Endothelial cell (in vitro differentiated cells): ENCODE results near the gene DACH1. TPM values are rescaled to one million over a fixed set of nuclear protein-coding genes. Genes with fewer than 3 reads are reported as not detected.
A peak's percentile ranks its signal among the peaks of the same experiment; 100 is the strongest.

Source experiments
- DNase-seq: peaks from one replicate; pipeline ENCODE4 v3.0.0; 2021; ENCODE audit warnings: low spot score
- H3K27ac Mint-ChIP-seq: one replicate; pipeline ENCODE4 v1.8.0; 2021; ENCODE audit warnings: mixed read lengths, inconsistent platforms; ENCODE audit not compliant: unreplicated experiment
- H3K27me3 Mint-ChIP-seq: one replicate; pipeline ENCODE4 v1.8.0; 2021; ENCODE audit warnings: mild to moderate bottlenecking, moderate library complexity, mixed read lengths, inconsistent platforms; ENCODE audit not compliant: unreplicated experiment
- H3K36me3 Mint-ChIP-seq: one replicate; pipeline ENCODE4 v1.8.0; 2021; ENCODE audit warnings: mild to moderate bottlenecking, low read depth, mixed read lengths, inconsistent platforms; ENCODE audit not compliant: unreplicated experiment
- H3K4me1 Mint-ChIP-seq: one replicate; pipeline ENCODE4 v1.8.0; 2021; ENCODE audit warnings: mild to moderate bottlenecking, mixed read lengths, inconsistent platforms; ENCODE audit not compliant: unreplicated experiment
- H3K4me3 Mint-ChIP-seq: one replicate; pipeline ENCODE4 v1.8.0; 2021; ENCODE audit warnings: mild to moderate bottlenecking, mixed read lengths, inconsistent platforms; ENCODE audit not compliant: unreplicated experiment
- H3K9me3 Mint-ChIP-seq: one replicate; pipeline ENCODE4 v1.8.0; 2021; ENCODE audit warnings: mixed read lengths, inconsistent platforms; ENCODE audit not compliant: unreplicated experiment
- total RNA-seq: library from RNA; stranded (reverse); fragmentation: NEBNext Ultra II Directional; extraction: Animal tissue kit (Norgen Biotek cat#: 25700); gene quantifications from one replicate; pipeline ENCODE4 v1.2.1, GENCODE V29; 2021; ENCODE audit not compliant: unreplicated experiment
- TF ChIP-seq, protein P1 (sequence below): fragments of 200-600 bp; sonication (generic); IDR thresholded peaks from one replicate; pipeline ENCODE4 v1.5.0; 2021; ENCODE audit warnings: antibody characterized with exemption; ENCODE audit not compliant: unreplicated experiment

Gene DACH1
- total RNA-seq, 1 donor from 2014 or later, result 36.4 TPM

GRCh38 chr13:71814806-71815360 lies 52.1 kb downstream of the DACH1 start:
- Mint-ChIP-seq H3K27ac (no peak overlapping the region), H3K9me3 (no peaks in the 10 kb centered on the region), H3K4me3 (no peak overlapping the region), H3K36me3 (no peaks in the 10 kb centered on the region), H3K4me1 (peaks cover 14% of the 10 kb centered on the region), H3K27me3 (no peaks in the 10 kb centered on the region)
- DNase-seq, result no peak
- TF ChIP-seq, protein P1, sequence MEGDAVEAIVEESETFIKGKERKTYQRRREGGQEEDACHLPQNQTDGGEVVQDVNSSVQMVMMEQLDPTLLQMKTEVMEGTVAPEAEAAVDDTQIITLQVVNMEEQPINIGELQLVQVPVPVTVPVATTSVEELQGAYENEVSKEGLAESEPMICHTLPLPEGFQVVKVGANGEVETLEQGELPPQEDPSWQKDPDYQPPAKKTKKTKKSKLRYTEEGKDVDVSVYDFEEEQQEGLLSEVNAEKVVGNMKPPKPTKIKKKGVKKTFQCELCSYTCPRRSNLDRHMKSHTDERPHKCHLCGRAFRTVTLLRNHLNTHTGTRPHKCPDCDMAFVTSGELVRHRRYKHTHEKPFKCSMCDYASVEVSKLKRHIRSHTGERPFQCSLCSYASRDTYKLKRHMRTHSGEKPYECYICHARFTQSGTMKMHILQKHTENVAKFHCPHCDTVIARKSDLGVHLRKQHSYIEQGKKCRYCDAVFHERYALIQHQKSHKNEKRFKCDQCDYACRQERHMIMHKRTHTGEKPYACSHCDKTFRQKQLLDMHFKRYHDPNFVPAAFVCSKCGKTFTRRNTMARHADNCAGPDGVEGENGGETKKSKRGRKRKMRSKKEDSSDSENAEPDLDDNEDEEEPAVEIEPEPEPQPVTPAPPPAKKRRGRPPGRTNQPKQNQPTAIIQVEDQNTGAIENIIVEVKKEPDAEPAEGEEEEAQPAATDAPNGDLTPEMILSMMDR, result no peak

GRCh38 chr13:71813187-71813586 lies 53.8 kb downstream of the DACH1 start:
- Mint-ChIP-seq H3K9me3 (no peaks in the 10 kb centered on the region), H3K4me3 (no peak overlapping the region), H3K27ac (no peak overlapping the region), H3K4me1 (peaks cover 2% of the 10 kb centered on the region), H3K27me3 (no peaks in the 10 kb centered on the region), H3K36me3 (no peaks in the 10 kb centered on the region)
- TF ChIP-seq, protein P1, result no peak
- no peak for DNase-seq

DNA sequence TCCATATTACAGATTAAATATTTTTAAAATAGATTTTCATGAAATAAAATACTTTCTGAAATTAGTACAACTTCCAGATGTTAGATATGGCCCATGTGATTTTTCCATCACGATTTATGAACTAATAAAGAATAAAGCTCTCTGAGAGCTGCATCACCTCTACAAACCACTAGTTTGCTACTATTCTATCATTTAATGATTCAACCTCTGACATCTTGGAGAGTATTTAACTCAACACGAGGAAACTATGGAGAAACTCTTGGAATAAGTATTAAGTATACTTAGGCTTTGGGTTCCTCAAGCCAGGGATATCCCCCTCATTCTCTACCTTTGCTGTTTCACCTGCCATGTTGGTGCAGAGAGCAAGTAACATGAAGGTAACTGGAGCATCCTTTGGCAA lies 55.7 kb downstream of the DACH1 start:
- H3K9me3 Mint-ChIP-seq, result no peaks in the 10 kb centered on the region
- H3K4me1 Mint-ChIP-seq, result peaks cover 2% of the 10 kb centered on the region
- no peaks in the 10 kb centered on the region for H3K36me3 Mint-ChIP-seq
- no peaks in the 10 kb centered on the region for H3K27me3 Mint-ChIP-seq
- no peak overlapping the region for H3K4me3 Mint-ChIP-seq
- H3K27ac Mint-ChIP-seq, result no peak overlapping the region
- no peak for DNase-seq
- TF ChIP-seq, protein P1, result peak; percentile 24

- no peak overlapping the region for H3K27ac Mint-ChIP-seq
- no peaks in the 10 kb centered on the region for H3K27me3 Mint-ChIP-seq
- no peaks in the 10 kb centered on the region for H3K4me1 Mint-ChIP-seq
- no peak for DNase-seq
- no peaks in the 10 kb centered on the region for H3K9me3 Mint-ChIP-seq
- no peaks in the 10 kb centered on the region for H3K36me3 Mint-ChIP-seq
- TF ChIP-seq, protein P1, result no peak
- H3K4me3 Mint-ChIP-seq, result no peak overlapping the region
Measured at GRCh38 chr13:71808708-71809107, 58.3 kb downstream of the DACH1 start.

- Mint-ChIP-seq H3K4me1 (no peaks in the 10 kb centered on the region), H3K4me3 (no peak overlapping the region)
Measured at GRCh38 chr13:71806886-71807285, 60.1 kb downstream of the DACH1 start.

More at GRCh38 chr13:71806886-71807285, 60.1 kb downstream of the DACH1 start:
- no peak for DNase-seq
- Mint-ChIP-seq H3K36me3 (no peaks in the 10 kb centered on the region), H3K27ac (no peak overlapping the region), H3K9me3 (no peaks in the 10 kb centered on the region), H3K27me3 (no peaks in the 10 kb centered on the region)
- TF ChIP-seq, protein P1, result no peak
